Measurements from ENCODE around the gene SYT9. TPM values are rescaled to one million over a fixed set of nuclear protein-coding genes. Genes with fewer than 3 reads are reported as not detected.
A peak's percentile ranks its signal among the peaks of the same experiment; 100 is the strongest.

SYT9 gene
- total and polyA plus RNA-seq, 2 donors (not counting 3 experiments of a cell fraction or from before 2014, with no cell fraction given), result 0.23 TPM; not detected in 1

DNA sequence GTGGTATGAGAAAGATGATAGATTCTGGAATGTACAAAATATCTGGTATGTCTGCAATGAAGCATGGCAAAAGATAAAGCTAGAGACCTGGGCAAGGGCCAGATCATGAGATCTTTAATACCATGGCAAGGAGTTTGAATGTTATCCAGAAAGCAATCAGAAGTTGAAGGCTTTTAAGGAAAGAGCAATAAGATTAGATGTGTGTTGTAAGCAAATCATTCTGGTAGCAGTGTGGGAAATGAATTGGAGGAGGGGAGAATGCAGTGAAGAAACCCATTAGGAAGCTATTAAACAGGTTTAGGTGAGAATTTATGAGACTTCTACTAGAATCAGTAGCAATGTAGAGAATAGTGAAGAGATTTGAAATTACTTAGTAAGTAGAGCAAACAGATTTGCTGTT is 32.2 kb upstream of the SYT9 start:
- BruUV-seq (replicated peaks), result no TSS peak
- no peaks in the 10 kb centered on the region for H3K9me3 ChIP-seq (replicated peaks; ENCODE audit: control insufficient read depth, insufficient read depth, low read length)
- no peak overlapping the region for H2AFZ ChIP-seq (ENCODE audit: low read depth, low read length)
- dilution Hi-C loops (cut with MboI; ENCODE audit: extremely low pct_ligation_motif_present, low sequenced_read_pairs) (no loop called here), intact Hi-C loops (cut with micrococcal nuclease) (no loop called here)
- H3K27me3 ChIP-seq (ENCODE audit: control insufficient read depth in 2 of 2, insufficient read depth in 2 of 2, low read length in 2 of 2), result peaks cover 0 to 2% of the 10 kb centered on the region in 2 experiments
- TF ChIP-seq GATA2 (IDR thresholded peaks at IDR 0.05; ENCODE audit: insufficient read depth, insufficient read length, low read depth, low read length) (no peak), MAX (IDR thresholded peaks at IDR 0.05; ENCODE audit: insufficient read depth, insufficient read length) (no peak), POLR2A (IDR thresholded peaks at IDR 0.05; ENCODE audit: low read depth, low read length) (no peak), EZH2 (IDR thresholded peaks at IDR 0.05; ENCODE audit: borderline replicate concordance, low read depth, low read length, severe bottlenecking) (no peak)
- H3K9ac ChIP-seq (replicated peaks; ENCODE audit: extremely low read depth, insufficient read depth, low read length), result no peak overlapping the region
- ChIA-PET CTCF (no interaction called here), POLR2A (no interaction called here)
- no peaks in the 10 kb centered on the region for H3K79me2 ChIP-seq (ENCODE audit: control insufficient read depth, insufficient read depth, low read length)
- DNase-seq (ENCODE audit: low read depth, low spot score) (no peak), FAIRE-seq (no peak)
- no peak overlapping the region for H3K4me3 ChIP-seq (replicated peaks in 1 of 3; ENCODE audit: insufficient read depth in 1 of 3, low read depth in 1 of 3, low read length in 3 of 3)
- H3K4me1 ChIP-seq (ENCODE audit: control insufficient read depth, extremely low read depth, insufficient read depth, low read length), result no peaks in the 10 kb centered on the region
- no peaks in the 10 kb centered on the region for H3K9me1 ChIP-seq (replicated peaks; ENCODE audit: control insufficient read depth, extremely low read depth, insufficient read depth, low read length)
- H3K36me3 ChIP-seq (ENCODE audit: control insufficient read depth in 2 of 2, extremely low read depth in 1 of 2, insufficient read depth in 2 of 2, low read length in 2 of 2), result no peaks in the 10 kb centered on the region
- no peak overlapping the region for H3K27ac ChIP-seq (ENCODE audit: insufficient read depth, low read depth, low read length)
- no peaks in the 10 kb centered on the region for H4K20me1 ChIP-seq (replicated peaks; ENCODE audit: control insufficient read depth, extremely low read depth, insufficient read depth, low read length)
- no peak overlapping the region for H3K4me2 ChIP-seq (ENCODE audit: insufficient read depth, low read length)

- H2AFZ ChIP-seq (ENCODE audit: low read depth, low read length), result no peak overlapping the region
- H3K4me1 ChIP-seq (ENCODE audit: control insufficient read depth, extremely low read depth, insufficient read depth, low read length), result no peaks in the 10 kb centered on the region
- no peaks in the 10 kb centered on the region for H3K9me3 ChIP-seq (replicated peaks; ENCODE audit: control insufficient read depth, insufficient read depth, low read length)
- no peak overlapping the region for H3K4me3 ChIP-seq (replicated peaks in 1 of 3; ENCODE audit: insufficient read depth in 1 of 3, low read depth in 1 of 3, low read length in 3 of 3)
- BruUV-seq (replicated peaks), result no TSS peak
- no peaks in the 10 kb centered on the region for H3K9me1 ChIP-seq (replicated peaks; ENCODE audit: control insufficient read depth, extremely low read depth, insufficient read depth, low read length)
- FAIRE-seq, result no peak
- no peak for DNase-seq (ENCODE audit: low read depth, low spot score)
- no peak for TF ChIP-seq JUN (IDR thresholded peaks at IDR 0.05; ENCODE audit: borderline replicate concordance, insufficient read depth, insufficient read length, low read depth)
- no peak for TF ChIP-seq GATA2 (IDR thresholded peaks at IDR 0.05; ENCODE audit: insufficient read depth, insufficient read length, low read depth, low read length)
- TF ChIP-seq, protein P1, sequence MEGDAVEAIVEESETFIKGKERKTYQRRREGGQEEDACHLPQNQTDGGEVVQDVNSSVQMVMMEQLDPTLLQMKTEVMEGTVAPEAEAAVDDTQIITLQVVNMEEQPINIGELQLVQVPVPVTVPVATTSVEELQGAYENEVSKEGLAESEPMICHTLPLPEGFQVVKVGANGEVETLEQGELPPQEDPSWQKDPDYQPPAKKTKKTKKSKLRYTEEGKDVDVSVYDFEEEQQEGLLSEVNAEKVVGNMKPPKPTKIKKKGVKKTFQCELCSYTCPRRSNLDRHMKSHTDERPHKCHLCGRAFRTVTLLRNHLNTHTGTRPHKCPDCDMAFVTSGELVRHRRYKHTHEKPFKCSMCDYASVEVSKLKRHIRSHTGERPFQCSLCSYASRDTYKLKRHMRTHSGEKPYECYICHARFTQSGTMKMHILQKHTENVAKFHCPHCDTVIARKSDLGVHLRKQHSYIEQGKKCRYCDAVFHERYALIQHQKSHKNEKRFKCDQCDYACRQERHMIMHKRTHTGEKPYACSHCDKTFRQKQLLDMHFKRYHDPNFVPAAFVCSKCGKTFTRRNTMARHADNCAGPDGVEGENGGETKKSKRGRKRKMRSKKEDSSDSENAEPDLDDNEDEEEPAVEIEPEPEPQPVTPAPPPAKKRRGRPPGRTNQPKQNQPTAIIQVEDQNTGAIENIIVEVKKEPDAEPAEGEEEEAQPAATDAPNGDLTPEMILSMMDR (IDR thresholded peaks at IDR 0.05; ENCODE audit: extremely low read depth in 1 of 2, insufficient read depth in 1 of 2, low read depth in 1 of 2, low read length in 2 of 2), result no peak
- no peak for TF ChIP-seq POLR2A (IDR thresholded peaks at IDR 0.05; ENCODE audit: low read depth, low read length)
- peak; percentile 63 for TF ChIP-seq FOS (IDR thresholded peaks at IDR 0.05; ENCODE audit: borderline replicate concordance, insufficient read depth, low read length)
- TF ChIP-seq EZH2 (IDR thresholded peaks at IDR 0.05; ENCODE audit: borderline replicate concordance, low read depth, low read length, severe bottlenecking), result no peak
- TF ChIP-seq POLR2AphosphoS5 (IDR thresholded peaks at IDR 0.05; ENCODE audit: insufficient read depth, low read depth, low read length), result no peak
- H3K36me3 ChIP-seq (ENCODE audit: control insufficient read depth in 2 of 2, extremely low read depth in 1 of 2, insufficient read depth in 2 of 2, low read length in 2 of 2), result no peaks in the 10 kb centered on the region
- POLR2A ChIA-PET, result no interaction called here
- peaks cover 0 to 2% of the 10 kb centered on the region in 2 experiments for H3K27me3 ChIP-seq (ENCODE audit: control insufficient read depth in 2 of 2, insufficient read depth in 2 of 2, low read length in 2 of 2)
- no peak overlapping the region for H3K9ac ChIP-seq (replicated peaks; ENCODE audit: extremely low read depth, insufficient read depth, low read length)
- intact Hi-C loops (cut with micrococcal nuclease) (no loop called here), dilution Hi-C loops (cut with MboI; ENCODE audit: extremely low pct_ligation_motif_present, low sequenced_read_pairs) (no loop called here)
- H4K20me1 ChIP-seq (replicated peaks; ENCODE audit: control insufficient read depth, extremely low read depth, insufficient read depth, low read length), result no peaks in the 10 kb centered on the region
- no peak overlapping the region for H3K27ac ChIP-seq (ENCODE audit: insufficient read depth, low read depth, low read length)
- no peak overlapping the region for H3K4me2 ChIP-seq (ENCODE audit: insufficient read depth, low read length)
- no peaks in the 10 kb centered on the region for H3K79me2 ChIP-seq (ENCODE audit: control insufficient read depth, insufficient read depth, low read length)
- CTCF ChIA-PET, result no interaction called here
Measured at GRCh38 chr11:7220636-7221035, 31.1 kb upstream of the SYT9 start.

Measured in endothelial cell of umbilical vein (primary cell).